Astrocyte (in vitro differentiated cells and primary cell): ENCODE measurements around the gene ACOX3.

Experiments
- EZH2 ChIP-seq: IDR thresholded peaks from 2 replicates; pipeline ENCODE4 v1.6.1; 2012; ENCODE audit warnings: mild to moderate bottlenecking, low read length, inconsistent platforms; ENCODE audit not compliant: insufficient read depth
- TF ChIP-seq, protein P1 (sequence below): IDR thresholded peaks from 2 replicates; pipeline ENCODE4 v1.5.1; 2011; ENCODE audit warnings: low read depth, mild to moderate bottlenecking, inconsistent platforms, low read length, moderate library complexity; ENCODE audit not compliant: insufficient read depth

DNA sequence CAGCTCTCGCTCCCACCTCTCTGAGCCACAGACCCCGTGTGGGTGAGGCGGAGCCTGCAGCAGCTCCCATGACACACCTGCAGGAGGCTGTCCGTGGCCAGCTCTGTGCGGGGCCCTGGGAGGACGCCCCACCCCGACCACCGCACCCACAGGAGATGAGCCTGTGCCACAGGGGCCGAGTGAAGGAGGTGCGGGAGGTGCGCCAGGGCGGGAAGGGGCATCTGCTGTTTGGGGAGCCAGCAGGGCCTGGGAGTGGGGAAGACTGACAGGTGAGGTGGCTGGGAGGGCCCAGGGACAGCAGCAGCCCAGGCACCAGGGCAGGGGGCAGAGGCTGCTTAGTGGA is 52.0 kb downstream of the ACOX3 start:
- TF ChIP-seq, protein P1, sequence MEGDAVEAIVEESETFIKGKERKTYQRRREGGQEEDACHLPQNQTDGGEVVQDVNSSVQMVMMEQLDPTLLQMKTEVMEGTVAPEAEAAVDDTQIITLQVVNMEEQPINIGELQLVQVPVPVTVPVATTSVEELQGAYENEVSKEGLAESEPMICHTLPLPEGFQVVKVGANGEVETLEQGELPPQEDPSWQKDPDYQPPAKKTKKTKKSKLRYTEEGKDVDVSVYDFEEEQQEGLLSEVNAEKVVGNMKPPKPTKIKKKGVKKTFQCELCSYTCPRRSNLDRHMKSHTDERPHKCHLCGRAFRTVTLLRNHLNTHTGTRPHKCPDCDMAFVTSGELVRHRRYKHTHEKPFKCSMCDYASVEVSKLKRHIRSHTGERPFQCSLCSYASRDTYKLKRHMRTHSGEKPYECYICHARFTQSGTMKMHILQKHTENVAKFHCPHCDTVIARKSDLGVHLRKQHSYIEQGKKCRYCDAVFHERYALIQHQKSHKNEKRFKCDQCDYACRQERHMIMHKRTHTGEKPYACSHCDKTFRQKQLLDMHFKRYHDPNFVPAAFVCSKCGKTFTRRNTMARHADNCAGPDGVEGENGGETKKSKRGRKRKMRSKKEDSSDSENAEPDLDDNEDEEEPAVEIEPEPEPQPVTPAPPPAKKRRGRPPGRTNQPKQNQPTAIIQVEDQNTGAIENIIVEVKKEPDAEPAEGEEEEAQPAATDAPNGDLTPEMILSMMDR, result no peak
- no peak for TF ChIP-seq EZH2
